PC-9 (cell line): ENCODE data around the gene MAGI2. TPM values are rescaled to one million over a fixed set of nuclear protein-coding genes. Genes with fewer than 3 reads are reported as not detected.

Experiments used
- BruUV-seq: library from RNA; stranded (reverse); fragments of 400-500 nt; replicated peaks from 2 replicates; lab custom pipeline; 2021; lab: Mats Ljungman, UMichigan
- CTCF ChIA-PET: fragments of 300-600 bp; sonication (Branson Sonifier 250); formaldehyde crosslinking; loops from one replicate; lab custom pipeline; 2022; ENCODE audit warnings: antibody characterized with exemption; lab: Charles Lee
- POLR2A ChIA-PET: fragments of 300-600 bp; sonication (Branson Sonifier 250); formaldehyde crosslinking; loops from one replicate; lab custom pipeline; 2022; ENCODE audit warnings: antibody characterized with exemption; ENCODE audit not compliant: unreplicated experiment; lab: Charles Lee
- DNase-seq, 2 experiments: peaks; one replicate each; pipeline versions ENCODE4 v3.0.0 to v3.0.0-alpha.2; 2015 to 2022; ENCODE audit warnings: mixed read lengths in 1 of 2
- H2AFZ ChIP-seq: fragments of 200-600 bp; sonication (generic); 2 replicates; pipeline ENCODE4 v1.8.1; 2017; ENCODE audit warnings: antibody characterized with exemption
- H3F3A ChIP-seq: fragments of 200-600 bp; sonication (generic); 2 replicates; pipeline ENCODE4 v1.8.1; 2017; ENCODE audit warnings: antibody characterized with exemption, mild to moderate bottlenecking, low read depth; ENCODE audit not compliant: insufficient read depth
- H3K27ac ChIP-seq: fragments of 200-600 bp; sonication (generic); 2 replicates; pipeline ENCODE4 v1.6.1; 2016; ENCODE audit warnings: mixed run types
- H3K27me3 ChIP-seq: fragments of 200-600 bp; sonication (generic); 2 replicates; pipeline ENCODE4 v1.6.1; 2016; ENCODE audit warnings: low read depth, mixed run types; ENCODE audit not compliant: insufficient read depth
- H3K36me3 ChIP-seq: fragments of 200-600 bp; sonication (generic); 2 replicates; pipeline ENCODE4 v1.6.1; 2016; ENCODE audit warnings: low read depth, mixed run types
- H3K4me1 ChIP-seq: fragments of 200-600 bp; sonication (generic); replicated peaks from 2 replicates; pipeline ENCODE4 v1.6.1; 2016; ENCODE audit warnings: mixed run types; ENCODE audit not compliant: insufficient read depth
- H3K4me2 ChIP-seq: fragments of 200-600 bp; sonication (generic); 2 replicates; pipeline ENCODE4 v1.6.1; 2017; ENCODE audit warnings: mixed run types
- H3K4me3 ChIP-seq: fragments of 200-600 bp; sonication (generic); 2 replicates; pipeline ENCODE4 v1.6.1; 2016; ENCODE audit warnings: mixed run types
- H3K79me2 ChIP-seq: fragments of 200-600 bp; sonication (generic); 2 replicates; pipeline ENCODE4 v1.6.1; 2017; ENCODE audit warnings: low read depth, mixed run types
- H3K9me2 ChIP-seq: fragments of 200-600 bp; sonication (generic); 2 replicates; pipeline ENCODE4 v1.8.1; 2017; ENCODE audit warnings: mild to moderate bottlenecking; ENCODE audit not compliant: insufficient read depth
- H3K9me3 ChIP-seq: fragments of 200-600 bp; sonication (generic); 2 replicates; pipeline ENCODE4 v1.8.1; 2016; ENCODE audit warnings: low read depth; ENCODE audit not compliant: insufficient read depth
- H4K20me1 ChIP-seq: fragments of 200-600 bp; sonication (generic); 2 replicates; pipeline ENCODE4 v1.8.1; 2017; ENCODE audit not compliant: insufficient read depth
- EZH2 ChIP-seq: fragments of 200-600 bp; sonication (generic); IDR thresholded peaks from 2 replicates; pipeline ENCODE4 v1.8.0; 2017; ENCODE audit warnings: antibody characterized with exemption, low read depth
- intact Hi-C: fragments of 100-400 bp; cut with micrococcal nuclease; formaldehyde crosslinking; loops from one replicate; pipeline ENCODE4 v1.10.0; 2022; ENCODE audit not compliant: unreplicated experiment
- total RNA-seq: library from RNA; stranded (reverse); gene quantifications from 2 replicates; pipeline ENCODE4 v1.2.3, GENCODE V29; 2021
- TF ChIP-seq, protein P1 (sequence below): fragments of 200-600 bp; sonication (generic); conservative IDR thresholded peaks from 2 replicates; pipeline ENCODE4 v1.6.1; 2017; ENCODE audit warnings: mixed run types, antibody characterized with exemption, mild to moderate bottlenecking, moderate library complexity

The MAGI2 gene
- total RNA-seq, 1 experiment from 2014 or later = 0.92 TPM

- BruUV-seq = no TSS peak
- intact Hi-C loops = no loop called here
- H3K79me2 ChIP-seq = no peaks in the 10 kb centered on the region
These were observed 816.7 kb downstream of the MAGI2 start for GRCh38 chr7:78636727-78637126.

GRCh38 chr7:78635026-78635793 lies 818.3 kb downstream of the MAGI2 start:
- Histone ChIP-seq H2AFZ (no peak overlapping the region), H3K4me1 (no peaks in the 10 kb centered on the region), H3K9me2 (no peaks in the 10 kb centered on the region), H3K4me3 (no peak overlapping the region), H3K9me3 (no peaks in the 10 kb centered on the region), H3K79me2 (no peaks in the 10 kb centered on the region), H4K20me1 (no peaks in the 10 kb centered on the region), H3K36me3 (no peaks in the 10 kb centered on the region), H3F3A (no peaks in the 10 kb centered on the region), H3K27ac (no peak overlapping the region), H3K27me3 (no peaks in the 10 kb centered on the region), H3K4me2 (no peak overlapping the region)
- DNase-seq = no peak
- TF ChIP-seq, protein P1, sequence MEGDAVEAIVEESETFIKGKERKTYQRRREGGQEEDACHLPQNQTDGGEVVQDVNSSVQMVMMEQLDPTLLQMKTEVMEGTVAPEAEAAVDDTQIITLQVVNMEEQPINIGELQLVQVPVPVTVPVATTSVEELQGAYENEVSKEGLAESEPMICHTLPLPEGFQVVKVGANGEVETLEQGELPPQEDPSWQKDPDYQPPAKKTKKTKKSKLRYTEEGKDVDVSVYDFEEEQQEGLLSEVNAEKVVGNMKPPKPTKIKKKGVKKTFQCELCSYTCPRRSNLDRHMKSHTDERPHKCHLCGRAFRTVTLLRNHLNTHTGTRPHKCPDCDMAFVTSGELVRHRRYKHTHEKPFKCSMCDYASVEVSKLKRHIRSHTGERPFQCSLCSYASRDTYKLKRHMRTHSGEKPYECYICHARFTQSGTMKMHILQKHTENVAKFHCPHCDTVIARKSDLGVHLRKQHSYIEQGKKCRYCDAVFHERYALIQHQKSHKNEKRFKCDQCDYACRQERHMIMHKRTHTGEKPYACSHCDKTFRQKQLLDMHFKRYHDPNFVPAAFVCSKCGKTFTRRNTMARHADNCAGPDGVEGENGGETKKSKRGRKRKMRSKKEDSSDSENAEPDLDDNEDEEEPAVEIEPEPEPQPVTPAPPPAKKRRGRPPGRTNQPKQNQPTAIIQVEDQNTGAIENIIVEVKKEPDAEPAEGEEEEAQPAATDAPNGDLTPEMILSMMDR = no peak
- TF ChIP-seq EZH2 = no peak
- BruUV-seq = no TSS peak
- CTCF ChIA-PET = no interaction called here
- POLR2A ChIA-PET = no interaction called here
- intact Hi-C loops = no loop called here

More at GRCh38 chr7:78636727-78637126, 816.7 kb downstream of the MAGI2 start:
- no peaks in the 10 kb centered on the region for H3K9me2 ChIP-seq
- no peak for DNase-seq
- H3K4me3 ChIP-seq = no peak overlapping the region
- TF ChIP-seq, protein P1 = no peak
- TF ChIP-seq EZH2 = no peak
- no peaks in the 10 kb centered on the region for H3K9me3 ChIP-seq
- no peak overlapping the region for H3K4me2 ChIP-seq
- ChIA-PET POLR2A (no interaction called here), CTCF (no interaction called here)
- H3K36me3 ChIP-seq = no peaks in the 10 kb centered on the region
- H3K27ac ChIP-seq = no peak overlapping the region
- H2AFZ ChIP-seq = no peak overlapping the region
- H3F3A ChIP-seq = no peaks in the 10 kb centered on the region
- no peaks in the 10 kb centered on the region for H3K4me1 ChIP-seq
- no peaks in the 10 kb centered on the region for H3K27me3 ChIP-seq
- H4K20me1 ChIP-seq = no peaks in the 10 kb centered on the region

GRCh38 chr7:78634093-78634492 lies 819.4 kb downstream of the MAGI2 start:
- DNase-seq = peak in 1 of 2 experiments; percentile 18
- no peaks in the 10 kb centered on the region for H3K79me2 ChIP-seq
- H2AFZ ChIP-seq = no peak overlapping the region
- intact Hi-C loops = no loop called here
- CTCF ChIA-PET = no interaction called here
- no peak overlapping the region for H3K4me3 ChIP-seq
- POLR2A ChIA-PET = no interaction called here
- H3F3A ChIP-seq = no peaks in the 10 kb centered on the region
- no peak overlapping the region for H3K4me2 ChIP-seq
- no peaks in the 10 kb centered on the region for H3K27me3 ChIP-seq
- H4K20me1 ChIP-seq = no peaks in the 10 kb centered on the region
- TF ChIP-seq, protein P1 = no peak
- no peak for TF ChIP-seq EZH2
- no peaks in the 10 kb centered on the region for H3K4me1 ChIP-seq
- no peak overlapping the region for H3K27ac ChIP-seq
- H3K9me3 ChIP-seq = no peaks in the 10 kb centered on the region
- no TSS peak for BruUV-seq
- H3K36me3 ChIP-seq = no peaks in the 10 kb centered on the region
- H3K9me2 ChIP-seq = no peaks in the 10 kb centered on the region
